A673 (cell line): Measurements from ENCODE around the gene ADGRL4. TPM values are rescaled to one million over a fixed set of nuclear protein-coding genes. Genes with fewer than 3 reads are reported as not detected.

Source experiments
- BruUV-seq: library from RNA; stranded (reverse); fragments of 400-500 nt; replicated peaks from 2 replicates; lab custom pipeline; 2021; lab: Mats Ljungman, UMichigan
- CTCF ChIA-PET: fragments of 300-600 bp; sonication (Branson Sonifier 250); formaldehyde crosslinking; loops from one replicate; lab custom pipeline; 2022; ENCODE audit warnings: antibody characterized with exemption; lab: Charles Lee
- POLR2A ChIA-PET: fragments of 300-600 bp; sonication (Branson Sonifier 250); formaldehyde crosslinking; loops from one replicate; lab custom pipeline; 2022; ENCODE audit warnings: antibody characterized with exemption; ENCODE audit not compliant: low non-redundant PET; lab: Charles Lee
- DNase-seq: peaks from one replicate; pipeline ENCODE4 v3.0.0-alpha.2; 2015; ENCODE audit warnings: low spot score
- H3K27ac ChIP-seq: fragments of 200-600 bp; sonication (generic); 2 replicates; pipeline ENCODE4 v1.5.1; 2016; ENCODE audit warnings: mixed run types, low read depth, mild to moderate bottlenecking, mixed read lengths, antibody characterized with exemption, low read length; ENCODE audit not compliant: poor library complexity, severe bottlenecking
- H3K27me3 ChIP-seq: fragments of 200-600 bp; sonication (generic); replicated peaks from 2 replicates; pipeline ENCODE4 v1.6.1; 2017; ENCODE audit warnings: mixed run types, low read depth, mild to moderate bottlenecking, mixed read lengths, antibody characterized with exemption, low read length; ENCODE audit not compliant: insufficient read depth, poor library complexity
- H3K36me3 ChIP-seq: fragments of 200-600 bp; sonication (generic); 2 replicates; pipeline ENCODE4 v1.6.1; 2016; ENCODE audit warnings: mixed run types, mild to moderate bottlenecking, mixed read lengths, antibody characterized with exemption, low read length; ENCODE audit not compliant: insufficient read depth, poor library complexity, severe bottlenecking
- H3K4me1 ChIP-seq: fragments of 200-600 bp; sonication (generic); 2 replicates; pipeline ENCODE4 v1.6.1; 2017; ENCODE audit warnings: mixed run types, mild to moderate bottlenecking, mixed read lengths, antibody characterized with exemption, low read length; ENCODE audit not compliant: insufficient read depth, poor library complexity, severe bottlenecking
- H3K4me3 ChIP-seq: fragments of 200-600 bp; sonication (generic); 2 replicates; pipeline ENCODE4 v1.5.1; 2016; ENCODE audit warnings: low read depth, mixed run types, mild to moderate bottlenecking, mixed read lengths, low read length; ENCODE audit not compliant: poor library complexity, severe bottlenecking
- H3K9me3 ChIP-seq: fragments of 200-600 bp; sonication (generic); 2 replicates; pipeline ENCODE4 v1.6.1; 2016; ENCODE audit warnings: mixed run types, low read depth, mild to moderate bottlenecking, mixed read lengths, antibody characterized with exemption, low read length; ENCODE audit not compliant: poor library complexity, severe bottlenecking
- CTCF ChIP-seq: fragments of 300-800, 200-600 bp; sonication (generic); conservative IDR thresholded peaks from 2 replicates; pipeline ENCODE4 v1.5.1; 2017; ENCODE audit warnings: low read depth, mild to moderate bottlenecking, antibody characterized with exemption, low read length, moderate library complexity, mixed read lengths
- EZH2 ChIP-seq: fragments of 200-600 bp; sonication (generic); IDR thresholded peaks from 2 replicates; pipeline ENCODE4 v1.6.1; 2017; ENCODE audit warnings: borderline replicate concordance, low read depth, mild to moderate bottlenecking, mixed read lengths, antibody characterized with exemption, low read length; ENCODE audit not compliant: poor library complexity, severe bottlenecking
- intact Hi-C: fragments of 100-400 bp; cut with micrococcal nuclease; formaldehyde crosslinking; loops from one replicate; pipeline ENCODE4 v1.10.0; 2022; ENCODE audit not compliant: unreplicated experiment
- total RNA-seq: library from RNA; stranded (reverse); gene quantifications from 2 replicates; pipeline ENCODE4 v1.2.3, GENCODE V29; 2021

Gene ADGRL4
- total RNA-seq, 1 experiment from 2014 or later, result not detected

DNA sequence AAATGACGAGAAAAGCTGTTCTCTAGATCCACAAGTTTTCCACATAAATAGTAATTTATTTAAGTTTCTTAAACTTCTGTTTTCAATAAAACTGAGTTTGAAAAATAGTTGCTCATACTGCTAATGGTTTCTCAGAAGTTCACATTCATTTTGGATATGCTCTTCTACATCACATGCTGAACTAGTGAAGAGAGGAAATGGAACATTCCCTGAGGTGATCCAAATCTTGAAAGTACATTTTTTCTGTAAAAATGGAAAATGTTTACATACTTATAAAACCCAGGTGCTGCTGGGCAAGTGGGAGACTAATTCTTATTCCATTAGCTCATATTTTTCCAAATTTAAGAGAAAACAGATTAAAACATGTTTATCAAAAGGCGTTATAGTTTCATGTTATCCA, 111.7 kb downstream of the ADGRL4 start:
- no TSS peak for BruUV-seq
- H3K9me3 ChIP-seq, result no peaks in the 10 kb centered on the region
- H3K36me3 ChIP-seq, result no peaks in the 10 kb centered on the region
- TF ChIP-seq CTCF (no peak), EZH2 (no peak)
- DNase-seq, result no peak
- ChIA-PET POLR2A (interaction anchor here (0.7 kb wide), 1 partner anchor 1342 kb away, joined by 4 read pairs; no protein-coding TSS in a partner anchor), CTCF (no interaction called here)
- H3K4me3 ChIP-seq, result no peak overlapping the region
- no peaks in the 10 kb centered on the region for H3K27me3 ChIP-seq
- no peaks in the 10 kb centered on the region for H3K4me1 ChIP-seq
- no peak overlapping the region for H3K27ac ChIP-seq
- intact Hi-C loops, result no loop called here

DNA sequence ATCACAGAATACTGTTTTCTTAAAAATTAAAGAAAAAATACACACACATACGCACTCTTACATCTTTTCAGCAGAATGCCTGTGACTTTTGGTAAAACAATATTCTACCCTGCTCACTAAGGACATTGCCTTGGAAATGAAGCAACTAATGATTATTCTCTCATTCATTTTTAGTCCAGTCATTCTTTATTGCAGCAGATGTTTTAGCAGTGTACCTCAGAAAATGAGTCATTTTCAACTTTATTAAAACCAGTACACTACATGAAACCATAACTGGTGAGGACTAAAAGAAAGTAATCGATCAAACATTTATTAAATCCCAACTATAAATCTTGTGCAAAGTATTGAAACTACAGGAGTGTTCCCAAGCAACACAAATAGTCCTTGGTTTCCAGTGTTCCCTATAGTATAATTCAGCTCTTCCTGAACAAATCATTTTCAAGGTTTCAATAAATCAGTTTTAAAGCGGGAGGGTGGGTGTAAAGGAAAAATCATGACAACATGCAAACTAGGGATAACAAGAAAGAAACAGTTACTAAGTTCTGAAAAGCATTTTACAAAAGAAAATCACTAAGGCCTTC, 114.2 kb downstream of the ADGRL4 start:
- ChIA-PET POLR2A (no interaction called here), CTCF (no interaction called here)
- H3K27ac ChIP-seq, result no peak overlapping the region
- H3K4me1 ChIP-seq, result no peaks in the 10 kb centered on the region
- intact Hi-C loops, result no loop called here
- no peak for TF ChIP-seq EZH2
- TF ChIP-seq CTCF, result no peak
- BruUV-seq, result no TSS peak
- H3K9me3 ChIP-seq, result no peaks in the 10 kb centered on the region
- no peak overlapping the region for H3K4me3 ChIP-seq
- DNase-seq, result no peak
- no peaks in the 10 kb centered on the region for H3K27me3 ChIP-seq
- no peaks in the 10 kb centered on the region for H3K36me3 ChIP-seq

GRCh38 chr1:78887458-78887857, 119.1 kb downstream of the ADGRL4 start:
- no peak for TF ChIP-seq CTCF
- no peak for TF ChIP-seq EZH2
- DNase-seq, result no peak
- intact Hi-C loops, result no loop called here
- H3K27ac ChIP-seq, result no peak overlapping the region
- peaks cover 15% of the 10 kb centered on the region for H3K4me1 ChIP-seq
- no peak overlapping the region for H3K4me3 ChIP-seq
- POLR2A ChIA-PET, result no interaction called here
- no TSS peak for BruUV-seq
- no peaks in the 10 kb centered on the region for H3K27me3 ChIP-seq
- CTCF ChIA-PET, result no interaction called here
- no peaks in the 10 kb centered on the region for H3K36me3 ChIP-seq
- no peaks in the 10 kb centered on the region for H3K9me3 ChIP-seq
